Loucy (cell line): ENCODE results near the gene SLC5A11.
"Not testable (repeated sequence)": the region's sequence is repeated elsewhere in the genome, so short reads cannot be mapped to it uniquely, and the experiment has no call there.

ENCODE experiments used
- H2AFZ ChIP-seq: fragments of 200-600 bp; sonication (generic); 2 replicates; pipeline ENCODE4 v1.6.0; 2016; ENCODE audit warnings: antibody characterized with exemption, mild to moderate bottlenecking, low read length, moderate library complexity
- H3F3A ChIP-seq: fragments of 200-600 bp; 2 replicates; pipeline ENCODE4 v1.6.0; 2016; ENCODE audit warnings: antibody characterized with exemption, low read depth, mild to moderate bottlenecking
- H3K27me3 ChIP-seq: fragments of 200-600 bp; sonication (generic); 2 replicates; pipeline ENCODE4 v1.6.1; 2014; ENCODE audit warnings: low read length, mild to moderate bottlenecking; ENCODE audit not compliant: insufficient read depth, poor library complexity, severe bottlenecking
- H3K36me3 ChIP-seq: fragments of 200-600 bp; sonication (generic); 2 replicates; pipeline ENCODE4 v1.6.1; 2016; ENCODE audit warnings: low read length; ENCODE audit not compliant: insufficient read depth
- H3K4me1 ChIP-seq: fragments of 200-600 bp; sonication (generic); 2 replicates; pipeline ENCODE4 v1.5.1; 2014; ENCODE audit warnings: low read length, mild to moderate bottlenecking; ENCODE audit not compliant: insufficient read depth, poor library complexity, severe bottlenecking
- H3K4me2 ChIP-seq: fragments of 200-600 bp; sonication (generic); 2 replicates; pipeline ENCODE4 v1.6.0; 2014; ENCODE audit warnings: antibody characterized with exemption, low read length, low read depth, mild to moderate bottlenecking; ENCODE audit not compliant: poor library complexity, severe bottlenecking
- H3K4me3 ChIP-seq: fragments of 200-600 bp; sonication (generic); 2 replicates; pipeline ENCODE4 v1.5.1; 2014; ENCODE audit warnings: low read length, mild to moderate bottlenecking, mixed read lengths; ENCODE audit not compliant: poor library complexity, severe bottlenecking
- H3K79me2 ChIP-seq: fragments of 200-600 bp; sonication (generic); 2 replicates; pipeline ENCODE4 v1.6.1; 2014; ENCODE audit warnings: low read length; ENCODE audit not compliant: insufficient read depth
- H3K9ac ChIP-seq: fragments of 200-600 bp; sonication (generic); 2 replicates; pipeline ENCODE4 v1.6.0; 2014; ENCODE audit warnings: mild to moderate bottlenecking, low read depth, low read length, moderate library complexity; ENCODE audit not compliant: poor library complexity, severe bottlenecking
- H3K9me2 ChIP-seq: fragments of 200-600 bp; sonication (generic); replicated peaks from 2 replicates; pipeline ENCODE4 v1.6.1; 2016; ENCODE audit warnings: low read depth, low read length, mixed read lengths
- H3K9me3 ChIP-seq: fragments of 200-600 bp; sonication (generic); 2 replicates; pipeline ENCODE4 v1.6.1; 2014; ENCODE audit warnings: mild to moderate bottlenecking, antibody characterized with exemption, low read length, low read depth; ENCODE audit not compliant: insufficient read depth
- H4K20me1 ChIP-seq: fragments of 200-600 bp; sonication (generic); 2 replicates; pipeline ENCODE4 v1.6.0; 2014; ENCODE audit warnings: antibody characterized with exemption, low read length, mild to moderate bottlenecking; ENCODE audit not compliant: insufficient read depth, poor library complexity, severe bottlenecking
- CTCF ChIP-seq: fragments of 200-600 bp; sonication (generic); conservative IDR thresholded peaks from 2 replicates; pipeline ENCODE4 v1.5.1; 2014; ENCODE audit warnings: mild to moderate bottlenecking, antibody characterized with exemption, low read length
- EZH2phosphoT487 ChIP-seq: fragments of 200-600 bp; IDR thresholded peaks from 2 replicates; pipeline ENCODE4 v1.6.1; 2018; ENCODE audit warnings: antibody characterized with exemption, mild to moderate bottlenecking, moderate library complexity, borderline replicate concordance

The SLC5A11 gene

GRCh38 chr16:24855678-24856077 lies 9.9 kb downstream of the SLC5A11 start:
- no peaks in the 10 kb centered on the region for H3K27me3 ChIP-seq
- no peak overlapping the region for H3K4me2 ChIP-seq
- no peak overlapping the region for H3K4me3 ChIP-seq
- no peak overlapping the region for H3K9ac ChIP-seq
- no peaks in the 10 kb centered on the region for H3F3A ChIP-seq
- no peaks in the 10 kb centered on the region for H4K20me1 ChIP-seq
- no peaks in the 10 kb centered on the region for H3K36me3 ChIP-seq
- no peaks in the 10 kb centered on the region for H3K9me3 ChIP-seq
- no peaks in the 10 kb centered on the region for H3K4me1 ChIP-seq
- no peaks in the 10 kb centered on the region for H3K9me2 ChIP-seq
- H2AFZ ChIP-seq: no peak overlapping the region
- no peaks in the 10 kb centered on the region for H3K79me2 ChIP-seq
- TF ChIP-seq EZH2phosphoT487 (no peak), CTCF (no peak)

GRCh38 chr16:24856871-24857270 lies 11.1 kb downstream of the SLC5A11 start:
- not testable (repeated sequence) for H3K9ac ChIP-seq, H3K36me3 ChIP-seq, H3K9me2 ChIP-seq, H3K4me1 ChIP-seq, H3K4me2 ChIP-seq, H3K9me3 ChIP-seq, H3K4me3 ChIP-seq, H3K79me2 ChIP-seq, H3F3A ChIP-seq, H4K20me1 ChIP-seq, H2AFZ ChIP-seq, H3K27me3 ChIP-seq

DNA sequence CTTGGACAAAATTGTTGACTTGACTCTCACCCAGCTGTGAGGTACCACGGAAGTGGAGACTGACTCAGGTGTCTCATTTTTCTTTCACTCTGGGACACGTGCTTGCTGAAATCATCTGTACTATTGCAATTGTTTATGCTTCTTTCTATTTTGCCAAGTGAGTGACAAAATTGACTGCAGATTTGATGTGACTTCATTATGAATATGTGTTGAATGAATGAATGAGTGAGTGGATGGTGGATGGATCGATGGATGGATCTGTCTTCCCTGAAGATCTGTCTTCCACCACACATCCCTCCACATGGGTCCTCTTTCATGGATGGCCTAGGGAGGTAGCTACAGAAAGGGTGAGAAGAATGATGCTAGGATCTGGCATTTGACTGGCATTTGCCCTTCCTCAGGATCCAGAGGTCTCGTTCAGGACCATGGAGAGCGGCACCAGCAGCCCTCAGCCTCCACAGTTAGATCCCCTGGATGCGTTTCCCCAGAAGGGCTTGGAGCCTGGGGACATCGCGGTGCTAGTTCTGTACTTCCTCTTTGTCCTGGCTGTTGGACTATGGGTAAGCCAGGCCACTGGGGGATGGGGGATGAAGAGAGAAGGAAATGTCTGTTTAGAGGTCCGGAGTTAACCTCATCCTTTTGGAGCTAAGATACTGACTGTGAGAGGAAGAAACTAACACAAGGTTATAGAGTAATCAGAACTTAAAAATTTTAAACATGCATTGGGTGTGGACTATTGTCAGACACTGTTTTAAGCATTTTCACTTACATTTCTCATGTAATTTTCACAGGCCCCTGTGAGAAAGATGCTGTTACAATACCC lies 12.7 kb downstream of the SLC5A11 start:
- Histone ChIP-seq H4K20me1 (no peaks in the 10 kb centered on the region), H3K27me3 (no peaks in the 10 kb centered on the region), H3K9me3 (no peaks in the 10 kb centered on the region), H3K4me1 (no peaks in the 10 kb centered on the region), H3K4me2 (no peak overlapping the region), H3K9me2 (no peaks in the 10 kb centered on the region), H2AFZ (no peak overlapping the region), H3F3A (no peaks in the 10 kb centered on the region), H3K4me3 (no peak overlapping the region), H3K9ac (no peak overlapping the region), H3K79me2 (no peaks in the 10 kb centered on the region), H3K36me3 (no peaks in the 10 kb centered on the region)
- TF ChIP-seq CTCF: no peak
- no peak for TF ChIP-seq EZH2phosphoT487

DNA sequence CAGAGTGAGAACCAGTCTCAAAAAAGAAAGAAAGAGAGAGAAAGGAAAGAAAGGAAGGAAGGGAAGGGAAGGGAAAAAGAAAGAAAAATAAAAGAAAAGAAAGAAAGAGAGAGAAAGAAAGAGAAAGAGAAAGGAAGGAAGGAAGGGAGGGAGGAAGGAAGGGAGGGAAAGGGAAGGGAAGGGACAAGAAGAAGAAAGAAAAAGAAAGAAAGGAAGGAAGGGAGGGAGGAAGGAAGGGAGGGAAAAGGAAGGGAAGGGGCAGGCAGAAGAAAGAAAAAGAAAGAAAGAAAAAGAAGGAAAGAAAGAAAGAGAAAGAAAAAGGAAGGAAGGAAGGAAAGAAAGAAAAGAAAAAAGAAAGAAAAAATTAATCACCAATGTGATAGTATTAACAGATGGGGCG lies 15.7 kb downstream of the SLC5A11 start:
- H3K27me3 ChIP-seq: no peaks in the 10 kb centered on the region
- H3K36me3 ChIP-seq: no peaks in the 10 kb centered on the region
- H3K4me1 ChIP-seq: no peaks in the 10 kb centered on the region
- no peak overlapping the region for H3K9ac ChIP-seq
- peaks cover 4% of the 10 kb centered on the region; the same call in 1 of the 2 replicates for H3K9me3 ChIP-seq
- H3F3A ChIP-seq: no peaks in the 10 kb centered on the region
- no peak overlapping the region for H3K4me3 ChIP-seq
- H3K4me2 ChIP-seq: no peak overlapping the region
- no peaks in the 10 kb centered on the region for H3K9me2 ChIP-seq
- no peaks in the 10 kb centered on the region for H4K20me1 ChIP-seq
- TF ChIP-seq EZH2phosphoT487: no peak
- TF ChIP-seq CTCF: no peak
- H3K79me2 ChIP-seq: no peaks in the 10 kb centered on the region
- no peak overlapping the region for H2AFZ ChIP-seq
